Endothelial cell of umbilical vein (primary cell): ENCODE data around the gene PIK3R6. TPM values are rescaled to one million over a fixed set of nuclear protein-coding genes. Genes with fewer than 3 reads are reported as not detected.

Source experiments
- BruUV-seq: library from RNA; stranded (reverse); fragments of 400-500 nt; replicated peaks from 2 replicates; lab custom pipeline; 2021; lab: Mats Ljungman, UMichigan
- CTCF ChIA-PET: fragments of 300-600, 350-600 bp; sonication (Branson Sonifier 250); formaldehyde crosslinking; loops from one replicate; lab custom pipeline; 2021; ENCODE audit warnings: antibody characterized with exemption, inconsistent platforms; lab: Charles Lee
- POLR2A ChIA-PET: fragments of 300-600, 350-600 bp; sonication (Branson Sonifier 250); formaldehyde crosslinking; loops from one replicate; lab custom pipeline; 2021; ENCODE audit warnings: antibody characterized with exemption, inconsistent platforms; lab: Charles Lee
- DNase-seq: peaks from one replicate; pipeline ENCODE4 v3.0.0-alpha.2; 2011; ENCODE audit warnings: low read depth, low spot score
- FAIRE-seq: peaks from 2 replicates; lab custom pipeline; 2011; peaks lifted over from hg19 to GRCh38; lab: Jason Lieb, UNC
- H2AFZ ChIP-seq: 2 replicates; pipeline ENCODE4 v1.6.0; 2012; ENCODE audit warnings: low read depth, low read length, control low read depth, inconsistent platforms
- H3K27ac ChIP-seq: 2 replicates; pipeline ENCODE4 v1.5.1; 2011; ENCODE audit warnings: low read depth, mild to moderate bottlenecking, control low read depth, low read length, moderate library complexity; ENCODE audit not compliant: insufficient read depth
- H3K27me3 ChIP-seq, 2 experiments: 2 replicates each; pipeline versions ENCODE4 v1.6.0 to v1.6.1; 2011; ENCODE audit warnings: low read length in 2 of 2, mixed read lengths in 1 of 2; ENCODE audit not compliant: control insufficient read depth in 2 of 2, insufficient read depth in 2 of 2
- H3K36me3 ChIP-seq, 2 experiments: 2 replicates in 1 of 2; 3 replicates in 1 of 2; pipeline ENCODE4 v1.5.1; 2011; ENCODE audit warnings: low read length in 2 of 2, mild to moderate bottlenecking in 1 of 2, moderate library complexity in 1 of 2; ENCODE audit not compliant: control insufficient read depth in 2 of 2, insufficient read depth in 2 of 2; ENCODE audit errors: extremely low read depth in 1 of 2
- H3K4me1 ChIP-seq: 3 replicates; pipeline ENCODE4 v1.5.1; 2011; ENCODE audit warnings: mild to moderate bottlenecking, low read length; ENCODE audit not compliant: control insufficient read depth, insufficient read depth; ENCODE audit errors: extremely low read depth
- H3K4me2 ChIP-seq: 2 replicates; pipeline ENCODE4 v1.6.1; 2011; ENCODE audit warnings: low read length, control low read depth, mixed read lengths; ENCODE audit not compliant: insufficient read depth
- H3K4me3 ChIP-seq, 3 experiments: fragments of 200-600 bp in 1 of 3; sonication (generic), shearing (Covaris generic) in 1 of 3; replicated peaks in 1 of 3; 2 replicates each; pipeline ENCODE4 v1.5.1; 2011 to 2016; ENCODE audit warnings: control low read depth in 3 of 3, low read length in 3 of 3, mild to moderate bottlenecking in 2 of 3, inconsistent platforms in 1 of 3, low read depth in 1 of 3, moderate library complexity in 1 of 3; ENCODE audit not compliant: insufficient read depth in 1 of 3
- H3K79me2 ChIP-seq: 2 replicates; pipeline ENCODE4 v1.6.0; 2012; ENCODE audit warnings: low read length, inconsistent platforms; ENCODE audit not compliant: control insufficient read depth, insufficient read depth
- H3K9ac ChIP-seq: replicated peaks from 2 replicates; pipeline ENCODE3; 2011; ENCODE audit warnings: low read length, control low read depth; ENCODE audit not compliant: insufficient read depth; ENCODE audit errors: extremely low read depth
- H3K9me1 ChIP-seq: replicated peaks from 3 replicates; pipeline ENCODE4 v1.6.0; 2011; ENCODE audit warnings: mild to moderate bottlenecking, low read length; ENCODE audit not compliant: control insufficient read depth, insufficient read depth; ENCODE audit errors: extremely low read depth
- H3K9me3 ChIP-seq: replicated peaks from 2 replicates; pipeline ENCODE4 v1.5.1; 2012; ENCODE audit warnings: low read length, inconsistent platforms; ENCODE audit not compliant: control insufficient read depth, insufficient read depth
- H4K20me1 ChIP-seq: replicated peaks from 2 replicates; pipeline ENCODE3; 2011; ENCODE audit warnings: mild to moderate bottlenecking, low read length; ENCODE audit not compliant: control insufficient read depth, insufficient read depth; ENCODE audit errors: extremely low read depth
- CTCF ChIP-seq, 2 donors: IDR thresholded peaks; 1 replicate in 1 of 2; 2 replicates in 1 of 2; pipeline ENCODE4 v1.5.1; 2011; ENCODE audit warnings: low read length in 2 of 2, mild to moderate bottlenecking in 2 of 2, moderate library complexity in 2 of 2, control low read depth in 1 of 2, inconsistent platforms in 1 of 2, low read depth in 1 of 2; ENCODE audit not compliant: insufficient read depth in 1 of 2; ENCODE audit errors: extremely low read depth in 1 of 2
- EZH2 ChIP-seq: IDR thresholded peaks from 2 replicates; pipeline ENCODE4 v1.6.1; 2012; ENCODE audit warnings: borderline replicate concordance, low read depth, mild to moderate bottlenecking, moderate library complexity, low read length, inconsistent platforms; ENCODE audit not compliant: severe bottlenecking
- FOS ChIP-seq: IDR thresholded peaks from 2 replicates; pipeline ENCODE4 v1.6.1; 2011; ENCODE audit warnings: mild to moderate bottlenecking, low read length, moderate library complexity, borderline replicate concordance; ENCODE audit not compliant: insufficient read depth
- GATA2 ChIP-seq: IDR thresholded peaks from 2 replicates; pipeline ENCODE4 v1.7.0; 2011; ENCODE audit warnings: low read depth, mild to moderate bottlenecking, moderate library complexity, mixed read lengths, low read length; ENCODE audit not compliant: insufficient read length, insufficient read depth
- JUN ChIP-seq: IDR thresholded peaks from 2 replicates; pipeline ENCODE4 v1.6.1; 2011; ENCODE audit warnings: borderline replicate concordance, low read depth; ENCODE audit not compliant: insufficient read length, insufficient read depth
- MAX ChIP-seq: IDR thresholded peaks from 2 replicates; pipeline ENCODE4 v1.6.1; 2011; ENCODE audit not compliant: insufficient read depth, insufficient read length
- MYC ChIP-seq: IDR thresholded peaks from one replicate; pipeline ENCODE4 v1.6.1; 2011; ENCODE audit warnings: mild to moderate bottlenecking, low read depth, low read length
- POLR2A ChIP-seq: IDR thresholded peaks from 2 replicates; pipeline ENCODE4 v1.6.1; 2012; ENCODE audit warnings: low read depth, mild to moderate bottlenecking, control low read depth, low read length
- POLR2AphosphoS5 ChIP-seq: IDR thresholded peaks from 2 replicates; pipeline ENCODE4 v1.6.1; 2012; ENCODE audit warnings: low read depth, mild to moderate bottlenecking, control low read depth, low read length, moderate library complexity; ENCODE audit not compliant: insufficient read depth
- dilution Hi-C: fragments of 300-500 bp; cut with MboI; formaldehyde crosslinking; loops from one replicate; pipeline ENCODE4 v1.15.0; 2019; ENCODE audit warnings: low sequenced_read_pairs; ENCODE audit not compliant: extremely low pct_ligation_motif_present
- intact Hi-C: fragments of 100-400 bp; cut with micrococcal nuclease; formaldehyde crosslinking; loops from one replicate; pipeline ENCODE4 v1.10.0; 2022
- polyA plus RNA-seq, 4 experiments: library from polyadenylated mRNA; depleted of rRNA in 3 of 4; stranded (reverse) in 3 of 4; unstranded in 1 of 4; fragments of >200 nt; gene quantifications; 2 replicates each; pipeline versions ENCODE4 v1.2.1 to v1.2.3, GENCODE V29; 2011 to 2012; ENCODE audit warnings: missing spikeins in 1 of 4
- total RNA-seq: library from RNA; stranded (reverse); gene quantifications from 2 replicates; pipeline ENCODE4 v1.2.3, GENCODE V29; 2021

The PIK3R6 gene
- total and polyA plus RNA-seq, 2 donors (not counting 3 experiments of a cell fraction or from before 2014, with no cell fraction given): not detected

- no peak for FAIRE-seq
- CTCF ChIA-PET: no interaction called here
- H3K4me3 ChIP-seq: no peak overlapping the region
These were observed 24.8 kb upstream of the PIK3R6 start for GRCh38 chr17:8892338-8892690.

More at GRCh38 chr17:8892338-8892690, 24.8 kb upstream of the PIK3R6 start:
- BruUV-seq: no TSS peak
- no peaks in the 10 kb centered on the region for H3K27me3 ChIP-seq
- intact Hi-C loops: loop anchor here (10.0 kb wide), 1 partner anchor 632 kb away; no protein-coding TSS in a partner anchor
- H3K4me1 ChIP-seq: no peaks in the 10 kb centered on the region
- no peak overlapping the region for H3K4me2 ChIP-seq
- no peak for DNase-seq
- H4K20me1 ChIP-seq: no peaks in the 10 kb centered on the region
- no peak overlapping the region for H3K9ac ChIP-seq
- no peaks in the 10 kb centered on the region for H3K9me1 ChIP-seq
- no peak overlapping the region for H2AFZ ChIP-seq
- TF ChIP-seq FOS (no peak), GATA2 (no peak), EZH2 (no peak), MYC (no peak), POLR2A (no peak), MAX (no peak), CTCF (IDR thresholded peaks at IDR 0.05; ENCODE audit: extremely low read depth in 1 of 2, insufficient read depth in 1 of 2, low read depth in 1 of 2, low read length in 2 of 2) (no peak), POLR2AphosphoS5 (no peak), JUN (no peak)
- no peak overlapping the region for H3K27ac ChIP-seq
- dilution Hi-C loops: no loop called here
- no peaks in the 10 kb centered on the region for H3K79me2 ChIP-seq
- H3K9me3 ChIP-seq: no peaks in the 10 kb centered on the region
- H3K36me3 ChIP-seq: no peaks in the 10 kb centered on the region
- POLR2A ChIA-PET: no interaction called here
